VCaP (cell line): ENCODE results near the gene KRT26.

Experiments used
- H3K27ac ChIP-seq: fragments of 450-650 bp; 2 replicates; pipeline ENCODE4 v1.5.1; 2017
- TF ChIP-seq, protein P1 (sequence below): fragments of 450-650 bp; conservative IDR thresholded peaks from 2 replicates; pipeline ENCODE4 v1.5.1; 2017; ENCODE audit warnings: mild to moderate bottlenecking, moderate library complexity

KRT26 gene, protein sequence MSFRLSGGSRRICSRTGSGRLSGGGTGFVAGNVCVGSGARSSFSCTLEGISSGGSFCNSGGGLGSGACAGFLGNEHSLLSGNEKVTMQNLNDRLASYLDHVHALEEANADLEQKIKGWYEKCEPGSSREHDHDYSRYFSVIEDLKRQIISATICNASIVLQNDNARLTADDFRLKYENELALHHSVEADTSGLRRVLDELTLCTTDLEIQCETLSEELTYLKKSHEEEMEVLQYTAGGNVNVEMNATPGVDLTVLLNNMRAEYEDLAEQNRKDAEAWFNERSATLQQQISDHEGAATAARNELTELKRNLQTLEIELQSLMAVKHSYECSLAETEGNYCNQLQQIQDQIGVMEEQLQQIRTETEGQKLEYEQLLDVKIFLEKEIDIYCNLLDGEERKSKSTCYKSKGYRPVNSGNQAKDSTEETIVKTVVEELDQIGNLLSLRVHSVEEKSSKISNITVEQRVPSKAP

DNA sequence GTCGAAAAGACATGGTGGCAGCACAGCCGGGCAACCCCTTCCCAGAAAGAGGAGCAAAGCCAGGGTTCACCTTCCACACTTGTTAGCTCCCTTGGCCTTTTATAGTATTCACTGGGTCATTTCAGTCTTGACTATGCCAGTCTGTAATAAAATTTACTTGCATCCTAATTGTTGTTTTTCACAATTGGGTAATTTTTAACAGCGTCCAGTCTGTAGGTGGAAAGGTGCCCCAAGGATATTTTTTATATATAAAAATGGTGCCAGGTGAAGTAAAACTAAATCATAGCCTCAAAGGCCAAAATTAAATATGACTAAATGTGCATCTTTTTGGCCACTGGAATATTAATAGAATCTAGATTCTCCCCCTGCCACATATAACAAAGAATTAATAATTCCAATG is at the start of gene KRT26:
TSS of gene KRT26 (minus strand) at position 101 of the 400 bp plus-strand sequence. CDS start at position 13, 88 bp downstream.
- TF ChIP-seq, protein P1, sequence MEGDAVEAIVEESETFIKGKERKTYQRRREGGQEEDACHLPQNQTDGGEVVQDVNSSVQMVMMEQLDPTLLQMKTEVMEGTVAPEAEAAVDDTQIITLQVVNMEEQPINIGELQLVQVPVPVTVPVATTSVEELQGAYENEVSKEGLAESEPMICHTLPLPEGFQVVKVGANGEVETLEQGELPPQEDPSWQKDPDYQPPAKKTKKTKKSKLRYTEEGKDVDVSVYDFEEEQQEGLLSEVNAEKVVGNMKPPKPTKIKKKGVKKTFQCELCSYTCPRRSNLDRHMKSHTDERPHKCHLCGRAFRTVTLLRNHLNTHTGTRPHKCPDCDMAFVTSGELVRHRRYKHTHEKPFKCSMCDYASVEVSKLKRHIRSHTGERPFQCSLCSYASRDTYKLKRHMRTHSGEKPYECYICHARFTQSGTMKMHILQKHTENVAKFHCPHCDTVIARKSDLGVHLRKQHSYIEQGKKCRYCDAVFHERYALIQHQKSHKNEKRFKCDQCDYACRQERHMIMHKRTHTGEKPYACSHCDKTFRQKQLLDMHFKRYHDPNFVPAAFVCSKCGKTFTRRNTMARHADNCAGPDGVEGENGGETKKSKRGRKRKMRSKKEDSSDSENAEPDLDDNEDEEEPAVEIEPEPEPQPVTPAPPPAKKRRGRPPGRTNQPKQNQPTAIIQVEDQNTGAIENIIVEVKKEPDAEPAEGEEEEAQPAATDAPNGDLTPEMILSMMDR, result no peak
- no peak within 1 kb of the TSS for H3K27ac ChIP-seq

DNA sequence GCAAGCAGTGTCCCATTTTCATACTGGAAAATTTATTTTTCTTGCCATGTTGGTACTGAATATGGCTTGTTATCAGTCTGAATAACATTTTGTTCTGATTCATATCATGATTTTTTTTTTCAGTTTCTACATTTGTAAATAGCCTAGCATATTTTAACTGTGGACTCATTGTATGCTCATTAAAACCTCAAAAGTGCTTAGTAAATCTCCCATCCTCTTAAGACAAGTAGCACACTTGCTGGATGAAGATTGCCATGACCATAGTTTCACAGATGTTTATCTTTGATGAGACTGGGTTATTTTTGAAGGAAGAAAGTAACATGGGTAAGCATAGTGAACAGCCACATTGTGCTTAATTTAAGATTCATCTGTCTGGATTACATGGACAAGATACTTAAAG is 49.5 kb upstream of the KRT26 start:
- TF ChIP-seq, protein P1, result no peak
- no peak overlapping the region for H3K27ac ChIP-seq

DNA sequence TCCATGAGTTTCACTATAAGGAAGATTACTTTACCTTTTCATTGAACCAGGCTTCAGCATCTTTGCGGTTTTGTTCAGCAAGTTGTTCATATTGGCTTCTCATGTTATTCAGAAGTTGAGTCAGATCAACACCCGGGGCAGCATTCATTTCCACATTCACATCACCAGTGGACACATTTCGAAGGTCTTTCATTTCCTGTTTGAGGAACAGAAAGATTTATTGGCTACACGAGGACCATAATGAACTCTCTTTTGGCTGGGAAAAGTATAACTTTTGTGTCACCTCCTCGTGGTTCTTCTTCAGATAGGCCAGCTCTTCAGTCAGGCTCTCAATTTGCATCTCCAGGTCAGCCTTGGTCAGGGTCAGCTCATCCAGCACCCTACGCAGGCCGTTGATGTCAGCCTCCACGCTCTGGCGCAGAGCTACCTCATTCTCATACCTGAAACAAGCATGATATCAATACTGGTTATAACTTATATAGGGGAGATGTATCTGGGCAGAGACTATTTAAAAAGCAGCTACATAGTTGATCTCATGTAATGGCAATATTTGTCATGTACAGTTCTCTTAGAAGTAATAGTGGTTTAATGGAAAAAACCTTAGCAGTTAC is 48.3 kb upstream of the KRT26 start:
- no peak overlapping the region for H3K27ac ChIP-seq

DNA sequence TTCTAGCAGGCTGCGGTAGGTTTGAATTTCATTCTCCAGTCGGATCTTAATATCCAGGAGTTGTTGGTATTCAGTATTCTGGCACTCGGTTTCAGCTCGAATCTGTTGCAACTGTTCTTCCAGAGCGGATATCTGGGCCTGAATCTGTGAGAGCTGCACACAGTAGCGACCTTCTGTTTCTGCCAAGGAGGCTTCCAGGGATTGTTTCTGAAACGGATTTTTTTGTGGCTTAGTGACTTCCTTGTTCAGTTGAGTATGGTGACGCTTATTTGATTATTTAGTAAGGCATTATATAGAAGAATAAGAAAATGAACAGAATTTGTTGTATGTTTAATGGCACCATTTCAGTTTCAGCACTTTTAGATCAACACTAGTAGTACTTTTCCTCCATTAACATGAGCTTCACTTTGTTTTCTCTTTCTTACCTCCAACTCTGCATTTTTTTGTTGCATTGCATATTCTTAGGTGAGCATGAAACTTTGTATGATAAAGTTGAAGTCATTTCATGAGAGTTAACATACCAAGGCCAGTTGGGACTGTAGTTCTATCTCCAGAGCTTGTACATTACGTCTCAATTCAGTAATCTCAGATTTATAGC is 47.6 kb upstream of the KRT26 start:
- TF ChIP-seq, protein P1, result no peak
- peak overlapping the region; percentile 79 for H3K27ac ChIP-seq

More for the DNA sequence above, 48.3 kb upstream of the KRT26 start:
- TF ChIP-seq, protein P1, result no peak

DNA sequence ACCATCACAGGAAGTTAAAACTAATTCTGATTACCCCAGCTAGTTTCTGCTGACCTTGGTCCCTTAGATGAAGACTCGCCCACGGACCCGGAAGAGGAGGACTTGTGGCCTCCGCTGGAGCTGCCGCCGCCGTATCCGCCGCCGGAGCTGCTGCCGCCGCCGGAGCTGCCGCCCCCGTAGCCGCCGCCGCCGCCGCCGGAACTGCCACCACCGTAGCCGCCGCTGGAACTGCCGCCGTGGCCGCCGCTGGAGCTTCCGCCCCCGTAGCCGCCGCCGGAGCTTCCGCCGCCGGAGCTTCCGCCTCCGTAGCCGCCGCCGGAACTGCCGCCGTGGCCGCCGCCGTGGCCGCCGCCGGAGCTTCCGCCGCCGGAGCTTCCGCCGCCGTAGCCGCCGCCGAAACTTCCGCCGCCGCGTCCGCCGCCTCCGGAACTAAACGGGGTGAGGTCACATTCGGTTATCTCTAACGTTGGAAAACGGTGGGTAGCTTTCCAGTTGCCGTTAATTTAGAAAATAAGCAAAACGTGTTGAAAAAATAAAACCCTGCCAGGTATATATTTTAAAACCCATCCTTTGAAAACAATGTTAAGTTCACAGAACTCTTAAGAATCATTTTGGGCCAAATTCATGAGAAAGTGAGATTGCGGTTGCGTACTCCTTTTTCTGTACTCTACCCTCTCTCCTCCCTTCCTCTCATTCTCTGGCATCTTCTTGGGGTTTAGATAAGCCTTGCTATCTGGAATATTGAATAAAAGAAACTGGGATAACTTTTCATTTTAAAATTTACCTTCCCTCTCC is 46.9 kb upstream of the KRT26 start:
- TF ChIP-seq, protein P1, result no peak
- peak overlapping the region; percentile 79 for H3K27ac ChIP-seq

DNA sequence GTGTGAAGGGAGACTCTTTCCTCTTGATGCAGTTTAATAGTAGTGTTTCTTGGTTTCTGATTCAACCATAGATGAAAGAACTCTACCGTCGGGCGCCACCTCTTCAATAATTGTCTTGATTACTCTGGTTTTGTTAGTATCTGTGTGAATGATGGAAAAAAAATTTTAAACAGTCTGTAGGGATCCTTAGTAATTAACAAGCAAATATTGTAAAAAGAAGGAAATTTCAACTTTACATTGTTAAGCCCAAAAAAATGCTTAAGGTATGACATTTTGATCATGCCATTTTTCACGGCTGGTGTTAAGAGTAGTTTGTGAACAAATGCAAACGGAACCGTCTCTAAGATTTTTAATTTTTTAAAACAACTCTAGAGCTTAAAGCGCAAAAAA is 46.3 kb upstream of the KRT26 start:
- TF ChIP-seq, protein P1, result no peak
- peak overlapping the region; percentile 79 for H3K27ac ChIP-seq
